ENCODE measurements around the gene SH3BP1. TPM values are rescaled to one million over a fixed set of nuclear protein-coding genes. Genes with fewer than 3 reads are reported as not detected.

SH3BP1 gene
- polyA plus RNA-seq, 1 donor from 2014 or later, result 0.63 TPM

DNA sequence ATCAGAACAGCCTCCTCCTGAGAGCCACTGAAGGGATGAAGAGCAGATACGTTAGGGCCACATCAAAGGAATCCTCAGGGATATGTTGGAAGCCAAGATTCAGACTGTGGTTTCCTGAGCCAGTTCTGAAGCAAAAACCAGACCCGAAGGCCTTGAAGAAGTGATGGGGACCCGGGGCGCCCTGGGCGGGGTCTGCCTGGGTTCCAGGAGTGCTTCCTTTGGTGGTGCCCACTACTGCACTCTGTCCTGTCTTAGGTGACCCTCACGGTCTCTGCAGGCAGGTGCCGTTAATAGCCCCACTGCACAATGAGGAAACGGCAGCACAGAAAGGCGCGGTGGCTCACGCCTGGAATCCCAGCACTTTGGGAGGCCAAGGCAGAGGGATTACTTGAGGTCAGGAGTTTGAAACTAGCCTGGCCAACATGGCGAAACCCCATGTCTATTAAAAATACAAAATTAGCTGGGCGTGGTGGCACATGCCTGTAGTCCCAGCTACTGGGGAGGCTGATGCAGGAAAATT lies 12.9 kb upstream of the SH3BP1 start:
- H3K4me2 ChIP-seq (ENCODE audit: low read length), result no peak overlapping the region
- H3K9me2 ChIP-seq (ENCODE audit: insufficient read depth, low read length), result no peaks in the 10 kb centered on the region
- no peak overlapping the region for H3K27ac ChIP-seq (ENCODE audit: low read length)
- no peak overlapping the region for H3K9ac ChIP-seq (ENCODE audit: low read length)
- no peaks in the 10 kb centered on the region for H3K36me3 ChIP-seq (ENCODE audit: insufficient read depth, low read length)
- no peak overlapping the region for H3K4me3 ChIP-seq (ENCODE audit: low read length)
- no peaks in the 10 kb centered on the region for H3K79me2 ChIP-seq (replicated peaks; ENCODE audit: insufficient read depth, low read length)
- H2AFZ ChIP-seq (ENCODE audit: low read depth, low read length), result no peak overlapping the region
- H3K9me3 ChIP-seq (ENCODE audit: low read length), result no peaks in the 10 kb centered on the region
- H4K20me1 ChIP-seq (ENCODE audit: insufficient read depth), result no peaks in the 10 kb centered on the region
- no peaks in the 10 kb centered on the region for H3K27me3 ChIP-seq (ENCODE audit: insufficient read depth, low read depth, low read length)
- no peaks in the 10 kb centered on the region for H3F3A ChIP-seq (ENCODE audit: insufficient read depth, low read length, poor library complexity, severe bottlenecking)
- no peak for TF ChIP-seq RAD21 (conservative IDR thresholded peaks at IDR 0.05)
- no peak for TF ChIP-seq REST (IDR thresholded peaks at IDR 0.05; ENCODE audit: borderline replicate concordance)
- TF ChIP-seq POLR2AphosphoS5 (IDR thresholded peaks at IDR 0.05), result no peak
- TF ChIP-seq EP300 (conservative IDR thresholded peaks at IDR 0.05; ENCODE audit: poor library complexity, severe bottlenecking), result no peak
- TF ChIP-seq EZH2 (IDR thresholded peaks at IDR 0.05; ENCODE audit: borderline replicate concordance, insufficient read depth, low read length, poor library complexity, severe bottlenecking), result no peak
- no peak for TF ChIP-seq SMC3 (conservative IDR thresholded peaks at IDR 0.05; ENCODE audit: poor library complexity)
- no peak for TF ChIP-seq TAF1 (IDR thresholded peaks at IDR 0.05; ENCODE audit: low read depth)
- no peak for TF ChIP-seq MXI1 (conservative IDR thresholded peaks at IDR 0.05; ENCODE audit: poor library complexity, severe bottlenecking)
- TF ChIP-seq, protein P1, sequence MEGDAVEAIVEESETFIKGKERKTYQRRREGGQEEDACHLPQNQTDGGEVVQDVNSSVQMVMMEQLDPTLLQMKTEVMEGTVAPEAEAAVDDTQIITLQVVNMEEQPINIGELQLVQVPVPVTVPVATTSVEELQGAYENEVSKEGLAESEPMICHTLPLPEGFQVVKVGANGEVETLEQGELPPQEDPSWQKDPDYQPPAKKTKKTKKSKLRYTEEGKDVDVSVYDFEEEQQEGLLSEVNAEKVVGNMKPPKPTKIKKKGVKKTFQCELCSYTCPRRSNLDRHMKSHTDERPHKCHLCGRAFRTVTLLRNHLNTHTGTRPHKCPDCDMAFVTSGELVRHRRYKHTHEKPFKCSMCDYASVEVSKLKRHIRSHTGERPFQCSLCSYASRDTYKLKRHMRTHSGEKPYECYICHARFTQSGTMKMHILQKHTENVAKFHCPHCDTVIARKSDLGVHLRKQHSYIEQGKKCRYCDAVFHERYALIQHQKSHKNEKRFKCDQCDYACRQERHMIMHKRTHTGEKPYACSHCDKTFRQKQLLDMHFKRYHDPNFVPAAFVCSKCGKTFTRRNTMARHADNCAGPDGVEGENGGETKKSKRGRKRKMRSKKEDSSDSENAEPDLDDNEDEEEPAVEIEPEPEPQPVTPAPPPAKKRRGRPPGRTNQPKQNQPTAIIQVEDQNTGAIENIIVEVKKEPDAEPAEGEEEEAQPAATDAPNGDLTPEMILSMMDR (IDR thresholded peaks at IDR 0.05; ENCODE audit: poor library complexity, severe bottlenecking), result no peak

GRCh38 chr22:37627121-37627520 lies 12.3 kb upstream of the SH3BP1 start:
- H3K4me2 ChIP-seq (ENCODE audit: low read length), result no peak overlapping the region

More at GRCh38 chr22:37627121-37627520, 12.3 kb upstream of the SH3BP1 start:
- H3K4me3 ChIP-seq (ENCODE audit: low read length), result no peak overlapping the region
- H3K9ac ChIP-seq (ENCODE audit: low read length), result no peak overlapping the region
- H3K9me3 ChIP-seq (ENCODE audit: low read length), result no peaks in the 10 kb centered on the region
- no peaks in the 10 kb centered on the region for H3K36me3 ChIP-seq (ENCODE audit: insufficient read depth, low read length)
- no peak overlapping the region for H2AFZ ChIP-seq (ENCODE audit: low read depth, low read length)
- no peaks in the 10 kb centered on the region for H3F3A ChIP-seq (ENCODE audit: insufficient read depth, low read length, poor library complexity, severe bottlenecking)
- TF ChIP-seq REST (IDR thresholded peaks at IDR 0.05; ENCODE audit: borderline replicate concordance) (no peak), RAD21 (conservative IDR thresholded peaks at IDR 0.05) (no peak), POLR2AphosphoS5 (IDR thresholded peaks at IDR 0.05) (no peak), TAF1 (IDR thresholded peaks at IDR 0.05; ENCODE audit: low read depth) (no peak), EP300 (conservative IDR thresholded peaks at IDR 0.05; ENCODE audit: poor library complexity, severe bottlenecking) (no peak), SMC3 (conservative IDR thresholded peaks at IDR 0.05; ENCODE audit: poor library complexity) (no peak)
- TF ChIP-seq, protein P1 (IDR thresholded peaks at IDR 0.05; ENCODE audit: poor library complexity, severe bottlenecking), result no peak
- H3K27me3 ChIP-seq (ENCODE audit: insufficient read depth, low read depth, low read length), result no peaks in the 10 kb centered on the region
- no peaks in the 10 kb centered on the region for H3K79me2 ChIP-seq (replicated peaks; ENCODE audit: insufficient read depth, low read length)
- no peaks in the 10 kb centered on the region for H4K20me1 ChIP-seq (ENCODE audit: insufficient read depth)
- no peaks in the 10 kb centered on the region for H3K9me2 ChIP-seq (ENCODE audit: insufficient read depth, low read length)
- H3K27ac ChIP-seq (ENCODE audit: low read length), result no peak overlapping the region

Measured in neural cell (in vitro differentiated cells).